ENCODE data around the gene CHCT1.
A peak's percentile ranks its signal among the peaks of the same experiment; 100 is the strongest.
"Not testable (repeated sequence)": the region's sequence is repeated elsewhere in the genome, so short reads cannot be mapped to it uniquely, and the experiment has no call there.

The CHCT1 gene

DNA sequence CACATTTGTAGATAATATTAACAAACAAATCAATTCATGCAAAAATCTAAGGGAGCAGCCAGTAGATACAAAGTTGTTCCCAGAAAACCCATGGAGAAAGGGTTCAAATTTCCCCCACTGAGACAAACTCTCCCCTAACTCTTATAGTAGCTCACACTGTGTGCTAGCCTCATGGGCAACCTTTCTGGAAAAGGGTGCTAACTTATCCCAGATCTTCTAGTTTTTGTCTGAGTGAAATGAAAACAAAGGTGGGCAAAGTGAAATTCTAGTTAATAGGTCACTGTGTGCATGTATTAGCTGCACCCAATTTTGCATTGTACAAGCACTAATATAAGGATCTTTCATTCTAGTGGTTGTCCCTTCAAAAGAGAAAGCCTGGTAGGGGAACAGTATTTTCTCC is 20.5 kb upstream of the CHCT1 start:
- no peak for DNase-seq

- no peak for DNase-seq
Observed at GRCh38 chr17:60403523-60403810, 18.8 kb upstream of the CHCT1 start.

DNA sequence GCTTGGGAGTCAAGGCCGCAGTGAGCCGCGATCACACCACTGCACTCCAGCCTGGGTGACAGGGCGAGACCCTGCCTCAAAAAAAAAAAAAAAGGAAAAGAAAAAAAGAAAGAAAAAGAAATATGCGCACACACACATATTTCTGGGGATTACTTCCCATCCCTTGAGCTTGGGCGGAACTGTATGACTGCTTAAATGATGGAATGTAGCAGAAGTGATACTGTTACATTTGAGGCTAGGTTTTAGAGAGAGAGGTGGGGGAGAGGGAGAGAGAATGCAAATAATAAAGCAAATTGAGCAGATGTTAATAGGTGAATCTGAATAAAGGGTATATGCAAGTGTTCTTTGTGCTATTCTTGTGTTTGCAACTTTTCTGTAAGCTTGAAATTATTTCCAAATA is 18.3 kb upstream of the CHCT1 start:
- DNase-seq: no peak

GRCh38 chr17:60406887-60407286 is 15.4 kb upstream of the CHCT1 start:
- no peak for DNase-seq

DNA sequence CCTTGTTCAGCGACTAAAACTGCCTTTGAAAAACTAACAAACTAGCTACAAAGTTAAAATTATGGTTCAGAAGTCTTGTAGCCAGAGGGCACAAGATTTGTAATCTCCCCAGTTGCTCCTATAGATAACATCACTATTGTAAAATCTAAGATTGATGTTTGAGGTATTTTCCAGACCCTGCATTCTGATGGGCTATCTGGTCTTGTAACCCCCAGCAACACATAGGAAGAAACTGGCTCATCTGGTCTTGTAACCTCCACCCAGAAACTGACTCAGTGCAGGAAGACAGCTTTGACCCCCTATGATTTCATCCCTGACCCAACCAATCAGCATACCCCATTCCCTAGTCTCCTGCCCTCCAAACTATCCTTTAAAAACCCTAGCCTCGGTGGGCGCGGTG is 12.3 kb upstream of the CHCT1 start:
- no peak for DNase-seq

- DNase-seq: no peak
Observed at GRCh38 chr17:60412701-60413100, 9.6 kb upstream of the CHCT1 start.

- DNase-seq: no peak
Observed at GRCh38 chr17:60415146-60415545, 7.1 kb upstream of the CHCT1 start.

DNA sequence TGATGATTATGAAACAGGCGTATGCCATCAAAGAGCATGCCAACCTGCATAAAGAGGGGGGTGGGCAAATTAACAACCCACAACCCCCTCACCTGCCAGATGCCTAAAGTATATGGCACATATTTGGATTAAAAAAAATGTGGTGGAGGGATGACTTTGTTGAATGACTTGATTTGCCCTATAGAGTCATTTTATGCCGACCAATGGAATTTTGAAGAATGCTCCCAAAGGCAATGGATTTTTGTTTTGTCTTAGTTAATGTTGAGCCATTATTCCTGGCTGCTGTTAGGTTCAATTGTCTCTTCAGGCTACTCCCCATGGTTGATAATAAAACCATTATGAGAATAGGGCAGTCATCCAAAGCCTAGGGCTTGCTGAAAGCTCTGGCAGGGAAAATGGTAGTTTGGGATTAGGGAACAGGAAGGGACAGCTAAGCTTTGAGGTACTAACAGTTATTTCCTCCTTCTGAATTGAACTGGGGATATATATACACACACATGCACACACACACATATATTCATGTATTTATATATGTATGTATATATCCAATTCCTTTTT is 5.8 kb upstream of the CHCT1 start:
- no peak for DNase-seq

- DNase-seq: not testable (repeated sequence)
Observed at GRCh38 chr17:60419003-60419402, 3.3 kb upstream of the CHCT1 start.

GRCh38 chr17:60419875-60420274 is 2.4 kb upstream of the CHCT1 start:
- not testable (repeated sequence) for DNase-seq

DNA sequence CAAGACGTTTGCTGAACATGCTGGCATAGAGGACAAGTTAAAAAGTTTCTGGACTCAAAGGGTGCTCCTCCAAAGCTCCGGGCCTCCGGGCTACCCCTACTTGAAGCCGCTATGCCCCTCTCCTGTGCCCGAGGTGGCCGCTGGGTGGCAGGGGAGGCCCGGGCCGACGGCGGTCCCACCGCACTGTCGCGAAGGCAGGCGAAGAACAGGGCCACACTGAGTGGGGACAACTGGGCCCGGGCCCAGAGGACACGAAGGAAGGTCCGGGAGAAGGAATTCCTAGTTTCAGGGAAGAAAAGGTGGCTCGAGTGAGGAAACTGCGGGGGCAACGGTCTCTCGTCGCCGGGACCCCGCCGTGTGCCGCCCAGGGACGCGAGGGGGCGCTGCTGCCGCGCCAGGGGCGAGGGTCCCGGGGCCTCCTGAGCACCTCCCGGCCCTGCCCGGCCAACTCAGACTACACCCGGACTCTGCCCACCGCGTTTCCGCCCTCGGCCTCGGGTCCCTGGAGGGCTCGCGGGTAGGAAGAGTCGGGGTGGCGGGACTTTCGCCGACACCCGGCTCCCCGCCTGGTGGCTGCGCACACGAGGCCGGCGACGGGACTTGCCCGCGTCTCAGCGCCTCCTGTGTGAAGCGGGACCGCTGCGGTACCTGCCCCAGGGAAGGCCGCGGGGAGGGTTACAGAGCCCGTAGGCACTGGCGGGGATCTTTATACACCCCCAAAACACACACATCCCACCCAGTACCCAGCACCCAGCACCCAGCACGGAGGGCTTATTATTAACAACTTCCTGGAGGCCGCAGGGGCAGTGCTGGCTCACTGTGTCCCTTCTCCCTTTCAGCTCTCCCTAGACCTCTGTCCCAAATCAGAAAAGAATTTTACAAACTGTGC is 772 bp upstream of the CHCT1 start:
- DNase-seq: peak; percentile 68 to 76

GRCh38 chr17:60423865-60424264 is 1.6 kb downstream of the CHCT1 start:
- no peak for DNase-seq

DNA sequence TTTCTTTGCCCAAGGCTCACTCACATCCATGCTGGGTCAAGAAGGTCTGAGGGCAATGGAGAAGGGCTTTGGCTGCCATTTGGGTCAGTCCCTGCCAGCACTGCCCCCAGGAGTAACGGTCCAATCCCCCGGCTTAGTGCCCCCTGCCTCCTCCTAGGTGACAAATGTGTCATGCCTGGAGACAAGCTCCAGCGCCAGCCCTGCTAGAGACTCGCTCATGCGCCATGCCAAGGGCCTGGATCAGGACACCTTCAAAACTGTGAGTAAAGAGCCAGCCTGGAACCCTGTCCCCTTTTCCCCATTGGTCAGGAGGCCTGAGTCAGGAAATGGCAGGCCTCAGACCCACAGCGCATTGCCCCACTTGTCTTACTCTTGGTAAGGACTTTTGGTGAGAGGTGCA is 3.3 kb downstream of the CHCT1 start:
- no peak for DNase-seq

DNA sequence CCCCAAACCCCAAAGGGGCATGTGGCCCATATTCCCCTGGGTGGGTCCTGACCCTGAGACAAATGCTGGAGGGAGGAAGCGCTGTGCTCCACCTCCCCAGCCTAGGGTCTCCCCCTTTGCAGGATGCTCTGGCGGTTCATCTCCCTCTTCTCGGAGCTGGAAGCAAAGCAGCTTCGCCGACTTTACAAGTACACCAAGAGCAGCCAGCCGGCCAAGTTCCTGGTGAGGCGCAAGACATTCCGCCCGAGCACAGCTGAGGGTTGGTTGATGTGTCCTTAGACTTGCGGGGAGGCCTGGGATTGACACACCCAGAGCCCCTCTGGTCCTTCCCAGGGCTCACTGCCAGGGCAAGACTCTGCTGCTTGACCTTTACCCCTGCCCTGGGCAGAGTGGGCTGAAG is 4.3 kb downstream of the CHCT1 start:
- DNase-seq: no peak

GRCh38 chr17:60428491-60428890 is 6.2 kb downstream of the CHCT1 start:
- DNase-seq: not testable (repeated sequence)

DNA sequence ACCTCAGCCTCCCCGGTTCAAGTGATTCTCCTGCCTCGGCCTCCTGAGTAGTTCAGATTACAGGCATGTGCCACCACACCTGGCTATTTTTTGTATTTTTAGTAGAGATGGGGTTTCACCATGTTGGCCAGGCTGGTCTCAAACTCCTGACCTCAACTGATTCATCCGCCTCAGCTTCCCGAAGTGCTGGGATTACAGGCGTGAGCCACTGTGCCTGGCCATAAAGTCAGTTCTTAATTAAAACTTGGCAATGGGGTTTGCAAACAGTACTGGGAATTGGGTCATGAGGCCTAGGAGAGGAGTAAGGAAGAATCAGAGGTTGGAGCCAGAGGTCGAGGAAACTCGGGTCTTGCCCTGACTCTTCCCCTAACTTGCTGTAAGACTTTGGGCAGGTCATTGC is 8.3 kb downstream of the CHCT1 start:
- DNase-seq: not testable (repeated sequence)

- DNase-seq: not testable (repeated sequence)
Observed at GRCh38 chr17:60433021-60433997, 11.0 kb downstream of the CHCT1 start.

GRCh38 chr17:60435244-60436167 is 13.2 kb downstream of the CHCT1 start:
- DNase-seq: peak; percentile 10 to 70

GRCh38 chr17:60436676-60437075 is 14.4 kb downstream of the CHCT1 start:
- DNase-seq: no peak

GRCh38 chr17:60439501-60439900 is 17.2 kb downstream of the CHCT1 start:
- DNase-seq: no peak

GRCh38 chr17:60442271-60443173 is 20.2 kb downstream of the CHCT1 start:
- no peak for DNase-seq
